ENCODE results near the gene LHFPL2. TPM values are rescaled to one million over a fixed set of nuclear protein-coding genes. Genes with fewer than 3 reads are reported as not detected.

The LHFPL2 gene
- total RNA-seq, 4 donors from 2014 or later, result 2.2 to 11.1 (median 6.2) TPM

- TF ChIP-seq CTCF (IDR thresholded peaks at IDR 0.05), result no peak
- TF ChIP-seq POLR2A (IDR thresholded peaks at IDR 0.05), result no peak
- no peak for DNase-seq
- Histone ChIP-seq H3K4me3 (no peak overlapping the region), H3K4me1 (peaks cover 2 to 12% (median 4%) of the 10 kb centered on the region in 3 donors), H3K36me3 (no peaks in the 10 kb centered on the region), H3K9me3 (no peaks in the 10 kb centered on the region), H3K27ac (no peak overlapping the region), H3K27me3 (no peaks in the 10 kb centered on the region)
- WGBS, 2 donors, result 78 to 83% methylated on average over 6 to 7 of the region's 7 CpGs
- intact Hi-C loops (cut with DNase I), result no loop called here
Measured at GRCh38 chr5:78536661-78537196, 111.8 kb downstream of the LHFPL2 start.

- peak overlapping the region in 3 of 4 donors; percentile 14 to 75 (median 49) for H3K27ac ChIP-seq
- no peaks in the 10 kb centered on the region for H3K27me3 ChIP-seq
- intact Hi-C loops (cut with DNase I), result no loop called here
- H3K36me3 ChIP-seq, result no peaks in the 10 kb centered on the region
- peaks cover 2 to 4% (median 4%) of the 10 kb centered on the region in 3 donors for H3K4me1 ChIP-seq
- H3K9me3 ChIP-seq, result no peaks in the 10 kb centered on the region
- H3K4me3 ChIP-seq, result no peak overlapping the region
- 84 to 85% methylated on average over 6 of the region's 6 CpGs for WGBS, 2 donors
- no peak for DNase-seq
- TF ChIP-seq POLR2A (IDR thresholded peaks at IDR 0.05), result no peak
- TF ChIP-seq CTCF (IDR thresholded peaks at IDR 0.05), result no peak
Measured at GRCh38 chr5:78534905-78535200, 113.7 kb downstream of the LHFPL2 start.

DNA sequence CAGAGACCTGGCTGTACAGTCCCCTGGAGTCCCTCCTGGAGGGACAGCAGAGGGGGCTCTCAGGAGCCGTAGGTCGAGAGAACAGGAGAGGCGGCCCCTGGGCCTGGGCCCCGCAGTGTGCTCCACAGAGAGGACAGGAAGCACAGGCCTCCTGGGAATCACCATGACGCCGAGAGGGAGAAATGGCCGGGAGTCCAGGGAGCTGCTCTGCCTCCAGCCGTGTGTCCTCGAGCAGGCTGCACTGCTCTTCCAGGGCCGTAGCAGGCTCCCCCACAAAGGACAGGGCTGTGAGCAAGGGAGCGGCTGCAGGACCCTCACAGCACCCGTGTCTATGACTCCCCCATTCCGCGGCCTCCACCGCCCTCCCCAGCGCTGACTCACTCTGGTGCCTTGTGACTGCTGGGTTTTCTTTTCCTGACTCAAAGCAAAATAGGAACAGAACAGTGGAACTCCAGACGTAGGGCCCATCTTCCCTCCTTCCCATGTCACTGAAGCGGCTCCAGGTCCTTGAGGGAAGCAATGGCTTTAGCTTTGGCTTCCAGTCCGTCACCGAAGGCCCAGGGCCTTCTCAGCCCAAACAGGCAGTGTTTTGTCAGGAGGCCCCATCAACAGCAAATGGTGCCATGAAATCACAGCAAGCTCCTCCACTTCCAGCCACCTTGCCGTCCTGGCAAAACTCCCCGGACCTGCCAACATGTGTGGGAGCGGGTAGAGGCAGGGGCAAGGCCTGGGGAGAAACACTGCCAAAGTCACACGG is 114.2 kb downstream of the LHFPL2 start:
- Histone ChIP-seq H3K36me3 (no peaks in the 10 kb centered on the region), H3K9me3 (no peaks in the 10 kb centered on the region), H3K27me3 (no peaks in the 10 kb centered on the region), H3K4me3 (no peak overlapping the region), H3K27ac (peak overlapping the region; percentile 14 to 75 (median 32)), H3K4me1 (peaks cover 4 to 10% (median 4%) of the 10 kb centered on the region in 3 donors)
- TF ChIP-seq CTCF (IDR thresholded peaks at IDR 0.05), result no peak
- no peak for TF ChIP-seq POLR2A (IDR thresholded peaks at IDR 0.05)
- no peak for DNase-seq
- intact Hi-C loops (cut with DNase I), result no loop called here
- 82 to 96% methylated on average over 7 to 17 of the region's 24 CpGs for WGBS, 2 donors

DNA sequence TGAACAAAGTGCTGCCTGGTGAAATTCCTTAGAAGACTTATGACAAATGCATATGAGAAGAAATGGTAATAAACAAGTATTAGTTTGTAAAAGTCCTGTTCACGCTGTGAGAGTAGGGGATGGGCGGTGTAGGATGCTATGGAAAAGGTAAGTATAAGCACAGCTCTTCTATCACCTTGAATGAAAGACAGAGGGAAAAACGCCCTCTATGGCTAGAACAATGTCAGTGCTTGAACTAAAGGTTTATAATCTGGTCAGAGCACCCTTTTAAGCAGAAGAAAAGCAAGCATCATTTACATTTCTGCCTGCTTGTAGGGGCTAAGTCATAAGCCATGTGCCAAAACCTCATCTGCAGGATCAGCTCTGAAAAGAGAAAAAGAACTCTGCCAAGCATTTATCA is 115.2 kb downstream of the LHFPL2 start:
- Histone ChIP-seq H3K9me3 (no peaks in the 10 kb centered on the region), H3K27ac (no peak overlapping the region), H3K27me3 (no peaks in the 10 kb centered on the region), H3K4me1 (peaks cover 4 to 14% (median 12%) of the 10 kb centered on the region in 3 donors), H3K36me3 (no peaks in the 10 kb centered on the region), H3K4me3 (no peak overlapping the region)
- intact Hi-C loops (cut with DNase I), result no loop called here
- DNase-seq, result no peak
- 67 to 72% methylated on average over 3 of the region's 3 CpGs for WGBS, 2 donors
- TF ChIP-seq POLR2A (IDR thresholded peaks at IDR 0.05) (no peak), CTCF (IDR thresholded peaks at IDR 0.05) (peak in 4 of 6 experiments; percentile 14 to 44 (median 22))

GRCh38 chr5:78530342-78531096 is 118.1 kb downstream of the LHFPL2 start:
- Histone ChIP-seq H3K9me3 (no peaks in the 10 kb centered on the region), H3K4me3 (no peak overlapping the region), H3K27me3 (no peaks in the 10 kb centered on the region), H3K36me3 (no peaks in the 10 kb centered on the region), H3K27ac (peak overlapping the region in 1 of 4 donors; percentile 56), H3K4me1 (peaks cover 17 to 37% (median 36%) of the 10 kb centered on the region in 3 donors)
- intact Hi-C loops (cut with DNase I), result no loop called here
- 61 to 69% methylated on average over 3 of the region's 3 CpGs for WGBS, 2 donors
- TF ChIP-seq CTCF (IDR thresholded peaks at IDR 0.05) (no peak), POLR2A (IDR thresholded peaks at IDR 0.05) (no peak)
- no peak for DNase-seq

Measured in esophagus squamous epithelium (tissue), 5 donors.